DOHH2 (cell line): ENCODE results near the gene CFAP298.

ENCODE experiments used
- CTCF ChIP-seq: fragments of 200-600 bp; sonication (generic); IDR thresholded peaks from one replicate; pipeline ENCODE4 v1.5.1; 2014; ENCODE audit warnings: antibody characterized with exemption, mild to moderate bottlenecking, low read depth, low read length; ENCODE audit not compliant: poor library complexity, severe bottlenecking
- EZH2phosphoT487 ChIP-seq: fragments of 200-600 bp; sonication (generic); IDR thresholded peaks from 2 replicates; pipeline ENCODE4 v1.6.1; 2017; ENCODE audit warnings: borderline replicate concordance, mild to moderate bottlenecking, antibody characterized with exemption, low read length, moderate library complexity, mixed read lengths

DNA sequence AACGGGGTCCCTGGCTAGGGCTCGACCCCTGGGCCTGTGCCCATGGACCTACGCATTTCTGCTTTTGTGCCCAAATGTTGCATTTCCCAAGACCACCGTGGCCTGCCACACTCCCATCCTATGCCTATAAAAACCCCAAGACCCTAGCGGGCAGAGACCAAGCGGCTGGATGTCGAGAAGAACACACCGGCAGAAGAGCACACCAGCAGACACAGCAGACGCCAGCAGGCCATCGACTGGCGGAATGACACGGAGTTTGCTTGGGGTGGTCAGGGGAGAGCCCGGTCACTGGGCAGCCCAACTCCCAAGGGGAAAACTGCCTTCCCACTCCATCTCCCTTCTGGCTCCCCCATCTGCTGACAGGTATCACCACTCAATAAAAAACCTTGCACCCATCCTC is 31.2 kb downstream of the CFAP298 start:
- TF ChIP-seq CTCF: no peak
- TF ChIP-seq EZH2phosphoT487: no peak
